Right forelimb (tissue), 1 donor: ENCODE results near the gene ADGRD2.
A peak's percentile ranks its signal among the peaks of the same experiment; 100 is the strongest.

ENCODE experiments used
- DNase-seq: peaks from one replicate; pipeline ENCODE4 v3.0.0-alpha.2; 2018

ADGRD2 gene

GRCh38 chr9:124457079-124457886, 7.0 kb downstream of the ADGRD2 start:
- no peak for DNase-seq

- no peak for DNase-seq
These were observed 7.7 kb downstream of the ADGRD2 start for GRCh38 chr9:124457887-124458431.

GRCh38 chr9:124458441-124458840, 8.2 kb downstream of the ADGRD2 start:
- peak; percentile 18 for DNase-seq

GRCh38 chr9:124462739-124463138, 12.5 kb downstream of the ADGRD2 start:
- no peak for DNase-seq

- no peak for DNase-seq
These were observed 15.5 kb downstream of the ADGRD2 start for GRCh38 chr9:124465736-124466135.

- DNase-seq, result no peak
These were observed 17.3 kb downstream of the ADGRD2 start for GRCh38 chr9:124467410-124468060.

GRCh38 chr9:124468061-124468740, 17.9 kb downstream of the ADGRD2 start:
- DNase-seq, result no peak

- no peak for DNase-seq
These were observed 19.0 kb downstream of the ADGRD2 start for GRCh38 chr9:124469011-124469832.

GRCh38 chr9:124470306-124470705, 20.1 kb downstream of the ADGRD2 start:
- no peak for DNase-seq

GRCh38 chr9:124470726-124471125, 20.5 kb downstream of the ADGRD2 start:
- no peak for DNase-seq

- DNase-seq, result no peak
These were observed 21.5 kb downstream of the ADGRD2 start for GRCh38 chr9:124471761-124472160.

GRCh38 chr9:124472770-124473169, 22.5 kb downstream of the ADGRD2 start:
- DNase-seq, result no peak

- DNase-seq, result no peak
These were observed 23.1 kb downstream of the ADGRD2 start for GRCh38 chr9:124473310-124473709.

GRCh38 chr9:124474151-124474550, 23.9 kb downstream of the ADGRD2 start:
- no peak for DNase-seq

GRCh38 chr9:124475158-124475867, 25.1 kb downstream of the ADGRD2 start:
- DNase-seq, result no peak

GRCh38 chr9:124475868-124476690, 25.8 kb downstream of the ADGRD2 start:
- no peak for DNase-seq

GRCh38 chr9:124477211-124477647, 27.0 kb downstream of the ADGRD2 start:
- DNase-seq, result no peak

GRCh38 chr9:124477648-124478285, 27.5 kb downstream of the ADGRD2 start:
- DNase-seq, result no peak

GRCh38 chr9:124478354-124478753, 28.1 kb downstream of the ADGRD2 start:
- DNase-seq, result no peak

GRCh38 chr9:124479371-124479770, 29.1 kb downstream of the ADGRD2 start:
- no peak for DNase-seq
